ENCODE data around the gene RBP7.

GRCh38 chr1:10065344-10065685 lies 68.3 kb downstream of the RBP7 start:
- TF ChIP-seq CTCF (conservative IDR thresholded peaks at IDR 0.05 in 1 of 2, IDR thresholded peaks at IDR 0.05 in 1 of 2; ENCODE audit: extremely low read depth in 1 of 2, insufficient read depth in 1 of 2, low read depth in 1 of 2, low read length in 2 of 2) (no peak), EZH2 (IDR thresholded peaks at IDR 0.05; ENCODE audit: borderline replicate concordance, low read length) (no peak)
